ENCODE data around the gene KRR1. TPM values are rescaled to one million over a fixed set of nuclear protein-coding genes. Genes with fewer than 3 reads are reported as not detected.

Gene KRR1
- total and polyA plus RNA-seq, 2 of the 13 experiments (the other 11 are each of a cell fraction or from before 2014, with no cell fraction given): 19.3 to 103 TPM

GRCh38 chr12:75503866-75504265, 7.5 kb downstream of the KRR1 start:
- DNase-seq (ENCODE audit: low spot score): no peak
- CTCF ChIA-PET (ENCODE audit: low intra/inter-chr PET ratio, low total read pairs): no interaction called here
- WGBS (ENCODE audit: low lambda C conversion rate): 97% methylated on average over 3 of the region's 3 CpGs

More at GRCh38 chr12:75503866-75504265, 7.5 kb downstream of the KRR1 start:
- Histone ChIP-seq H3K4me3 (replicated peaks in 1 of 3; ENCODE audit: insufficient read depth in 1 of 3, low read depth in 2 of 3, low read length in 3 of 3) (no peak overlapping the region), H3K9ac (ENCODE audit: insufficient read depth, low read depth, low read length) (no peak overlapping the region), H2AFZ (ENCODE audit: low read length) (no peak overlapping the region), H4K20me1 (ENCODE audit: insufficient read depth, low read length) (no peaks in the 10 kb centered on the region; the same call in 1 of the 2 replicates), H3K4me2 (ENCODE audit: low read depth, low read length) (no peak overlapping the region), H3K36me3 (replicated peaks in 1 of 2; ENCODE audit: control insufficient read depth in 1 of 2, insufficient read depth in 2 of 2, low read length in 2 of 2) (peaks cover 14 to 58% of the 10 kb centered on the region in 2 experiments), H3K9me3 (ENCODE audit: low read length) (no peaks in the 10 kb centered on the region), H3K27me3 (ENCODE audit: control insufficient read depth in 1 of 2, insufficient read depth in 2 of 2, low read length in 2 of 2) (no peaks in the 10 kb centered on the region), H3K4me1 (ENCODE audit: insufficient read depth, low read length) (peaks cover 17% of the 10 kb centered on the region), H3K79me2 (ENCODE audit: insufficient read depth, low read length) (peaks cover 22% of the 10 kb centered on the region), H3K27ac (ENCODE audit: extremely low read length, insufficient read depth, low read length) (no peak overlapping the region)
- ATAC-seq: no peak
- no peak for TF ChIP-seq STAT6 (CRISPR knock-in tag; IDR thresholded peaks at IDR 0.05; ENCODE audit: borderline replicate concordance)
- TF ChIP-seq PLSCR1 (CRISPR knock-in tag; IDR thresholded peaks at IDR 0.05; ENCODE audit: borderline replicate concordance): no peak
- no peak for TF ChIP-seq CC2D1A (CRISPR knock-in tag; IDR thresholded peaks at IDR 0.05)
- TF ChIP-seq ZNF362 (CRISPR knock-in tag; IDR thresholded peaks at IDR 0.05; ENCODE audit: borderline replicate concordance): no peak
- no peak for TF ChIP-seq ZBTB34 (CRISPR knock-in tag; IDR thresholded peaks at IDR 0.05)
- no peak for TF ChIP-seq ZNF747 (CRISPR knock-in tag; IDR thresholded peaks at IDR 0.05; ENCODE audit: borderline replicate concordance)
- no peak for TF ChIP-seq YEATS4 (CRISPR knock-in tag; IDR thresholded peaks at IDR 0.05; ENCODE audit: borderline replicate concordance)
- TF ChIP-seq ZNF512 (CRISPR knock-in tag; IDR thresholded peaks at IDR 0.05): no peak
- TF ChIP-seq GFI1 (CRISPR knock-in tag; IDR thresholded peaks at IDR 0.05; ENCODE audit: borderline replicate concordance): no peak
- no peak for TF ChIP-seq TSC22D2 (CRISPR knock-in tag; IDR thresholded peaks at IDR 0.05; ENCODE audit: borderline replicate concordance)
- no peak for TF ChIP-seq NFYC (CRISPR knock-in tag; IDR thresholded peaks at IDR 0.05)
- TF ChIP-seq ZNF432 (CRISPR knock-in tag; IDR thresholded peaks at IDR 0.05; ENCODE audit: borderline replicate concordance): no peak
- no peak for FAIRE-seq
- POLR2A ChIA-PET: no interaction called here
- BruUV-seq (replicated peaks): no TSS peak
- intact Hi-C loops (cut with micrococcal nuclease; ENCODE audit: unreplicated experiment) (no loop called here), in situ Hi-C loops (cut with HindIII; ENCODE audit: extremely low pct_ligation_motif_present, low pct_unique_long_range_greater_than_20kb) (loop anchor here (10.0 kb wide), 1 partner anchor 169 kb away; the partner anchor contains the start of genes CAPS2 and GLIPR1L1)
